Activated CD4-positive, alpha-beta T cell treated with anti-CD3 and anti-CD28 coated beads, Interleukin-2, Interleukin-4, amounts not matched to agents 100 ng/mL and 50 ng/mL, durations not matched to agents 16 hours and 8 hours (primary cell): ENCODE results near the gene RPH3AL.
"Not testable (repeated sequence)": the region's sequence is repeated elsewhere in the genome, so short reads cannot be mapped to it uniquely, and the experiment has no call there.

Experiments used
- DNase-seq: peaks from one replicate; pipeline ENCODE4 v3.0.0-alpha.2; 2020; ENCODE audit warnings: low spot score

The RPH3AL gene

DNA sequence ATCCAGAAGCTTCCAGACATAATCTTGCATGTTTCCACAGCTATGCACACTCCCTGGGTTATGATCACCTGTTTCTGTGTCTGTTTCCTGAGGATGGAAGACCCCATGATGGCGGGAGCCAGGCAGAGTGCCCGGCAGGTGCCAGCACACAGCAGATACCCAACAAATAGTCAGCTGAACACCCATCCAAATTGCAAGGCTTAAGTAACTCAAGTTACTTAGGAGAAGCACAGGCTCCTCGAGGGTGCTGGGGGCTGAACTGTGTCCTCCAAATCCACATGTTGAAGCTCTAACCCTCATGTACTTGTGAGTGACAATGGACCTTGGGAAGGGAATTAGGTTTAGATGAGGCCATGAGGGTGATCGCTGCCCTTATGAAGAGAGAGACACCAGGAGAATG, 91.7 kb downstream of the RPH3AL start:
- no peak for DNase-seq

DNA sequence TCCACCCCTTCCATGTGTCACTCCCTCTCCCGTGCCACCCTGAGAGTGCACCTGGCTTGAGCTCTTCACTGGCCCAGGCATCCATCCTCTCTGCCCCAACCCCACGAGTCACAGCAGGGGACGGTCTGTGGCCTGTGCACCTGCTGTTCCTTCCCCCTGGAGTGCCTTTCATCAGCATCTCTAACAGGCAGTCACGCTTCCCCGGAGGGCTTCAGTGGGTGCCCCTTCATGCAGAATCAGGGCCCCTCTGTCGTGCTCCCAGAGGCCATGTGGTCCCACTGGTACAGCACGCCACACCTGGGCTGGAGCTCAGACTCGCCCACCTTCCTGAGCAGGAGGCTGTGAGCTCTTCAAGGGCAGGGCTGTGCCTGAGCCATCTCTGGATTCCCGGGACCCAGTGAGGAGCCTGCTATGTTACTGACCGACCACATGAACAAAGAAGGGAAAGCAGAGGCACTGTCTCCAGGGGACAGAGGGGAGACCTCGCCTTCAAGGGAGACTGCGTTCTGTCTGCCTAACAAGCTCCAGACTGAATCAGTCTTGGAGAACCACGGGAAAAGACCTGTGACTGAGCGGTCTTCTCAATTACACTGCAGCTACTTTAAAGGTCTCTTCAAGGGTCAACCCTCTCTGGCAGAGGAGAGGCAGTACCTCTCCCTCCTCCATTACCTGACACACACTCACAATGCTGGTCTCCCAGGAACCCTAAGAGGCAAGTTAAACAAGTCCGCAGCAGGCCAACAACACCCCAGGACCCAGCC, 92.4 kb downstream of the RPH3AL start:
- DNase-seq, result no peak

GRCh38 chr17:259341-259976, 93.1 kb downstream of the RPH3AL start:
- DNase-seq, result no peak

- no peak for DNase-seq
These were observed 93.7 kb downstream of the RPH3AL start for GRCh38 chr17:258906-259305.

GRCh38 chr17:258045-258734, 94.4 kb downstream of the RPH3AL start:
- DNase-seq, result no peak

- no peak for DNase-seq
These were observed 99.3 kb downstream of the RPH3AL start for GRCh38 chr17:253091-253846.

- no peak for DNase-seq
These were observed 100.2 kb downstream of the RPH3AL start for GRCh38 chr17:252456-252855.

DNA sequence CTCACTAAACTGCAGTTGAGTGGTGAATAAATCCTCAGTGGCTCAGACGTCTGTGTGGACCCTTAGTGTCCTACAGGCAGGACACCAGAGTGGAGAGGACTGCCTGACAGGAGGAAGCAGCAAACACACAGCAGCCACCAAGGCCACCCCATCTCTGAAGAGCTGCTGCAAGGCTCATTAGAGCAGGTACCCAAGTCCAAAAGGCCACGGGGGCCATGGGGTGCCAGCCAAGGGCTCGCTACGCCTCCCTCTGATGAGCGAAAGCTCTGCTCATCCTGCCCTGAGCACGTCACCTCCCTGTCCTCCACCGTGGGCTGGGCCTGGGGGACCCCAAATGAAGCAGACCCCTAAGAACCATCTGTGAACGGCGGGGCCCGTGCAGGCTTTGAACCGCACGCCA, 101.1 kb downstream of the RPH3AL start:
- no peak for DNase-seq

GRCh38 chr17:250487-251300, 101.9 kb downstream of the RPH3AL start:
- no peak for DNase-seq

DNA sequence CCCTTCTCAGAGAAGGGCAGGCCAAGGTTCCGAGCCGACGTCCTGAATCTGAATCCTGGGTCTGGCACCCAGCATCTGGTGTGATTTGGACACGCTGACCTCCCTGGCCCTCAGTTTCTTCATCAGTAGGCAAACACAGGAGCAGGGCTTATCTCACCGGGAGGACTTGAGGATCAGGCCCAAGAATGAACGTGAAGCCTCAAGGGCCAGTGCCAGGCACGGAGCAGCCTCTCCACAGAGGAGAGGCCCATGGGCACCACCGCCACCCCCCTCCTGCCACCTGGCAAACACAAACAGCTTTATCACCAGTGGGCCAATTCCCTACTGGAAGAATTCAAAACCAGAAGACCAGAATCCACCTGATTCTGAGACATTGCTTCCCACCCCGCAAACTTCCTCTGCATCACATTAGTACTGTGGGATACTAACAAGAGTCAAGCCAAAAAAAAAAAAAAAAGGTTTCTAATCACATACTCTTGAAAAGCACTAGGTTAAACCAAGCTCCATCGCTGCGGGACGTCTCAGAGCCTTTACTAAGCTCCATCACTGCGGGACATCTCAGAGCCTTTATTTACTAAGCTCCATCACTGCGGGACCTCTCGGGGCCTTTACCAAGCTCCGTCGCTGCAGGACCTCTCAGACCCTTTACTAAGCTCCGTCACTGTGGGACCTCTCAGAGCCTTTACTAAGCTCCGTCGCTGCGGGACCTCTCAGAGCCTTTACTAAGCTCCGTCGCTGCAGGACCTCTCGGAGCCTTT, 103.2 kb downstream of the RPH3AL start:
- DNase-seq, result no peak

- no peak for DNase-seq
These were observed 104.0 kb downstream of the RPH3AL start for GRCh38 chr17:248337-249235.

- no peak for DNase-seq
These were observed 104.8 kb downstream of the RPH3AL start for GRCh38 chr17:247767-248166.

DNA sequence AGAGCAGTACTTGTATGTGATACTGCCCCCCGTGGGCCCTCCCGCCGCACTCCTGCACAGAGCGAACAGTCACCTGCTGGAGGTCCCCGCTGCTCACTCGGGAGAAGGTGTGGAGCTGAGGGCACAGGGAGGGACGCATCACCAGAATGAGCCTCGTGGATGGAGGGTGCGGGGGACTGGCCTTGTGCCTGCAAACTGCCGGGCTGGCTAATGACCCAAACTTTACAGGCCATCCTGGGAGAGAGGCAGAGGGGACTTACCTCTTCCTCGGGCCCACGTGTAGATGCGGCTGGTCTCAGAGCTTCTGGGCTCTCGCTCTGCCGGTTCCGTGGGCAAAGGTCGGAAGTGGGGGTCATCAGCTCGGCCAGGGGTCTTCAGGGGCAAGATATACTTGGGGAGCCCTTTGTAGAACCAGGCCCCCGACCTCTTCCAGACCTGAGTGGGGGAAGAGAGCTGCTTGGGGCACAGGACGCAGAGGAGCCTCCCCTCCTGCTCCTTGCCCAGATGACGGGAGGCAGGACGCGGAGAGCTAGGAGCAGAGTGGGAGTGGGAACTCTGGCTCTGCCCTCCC, 105.7 kb downstream of the RPH3AL start:
- no peak for DNase-seq

- no peak for DNase-seq
These were observed 106.4 kb downstream of the RPH3AL start for GRCh38 chr17:246226-246625.

DNA sequence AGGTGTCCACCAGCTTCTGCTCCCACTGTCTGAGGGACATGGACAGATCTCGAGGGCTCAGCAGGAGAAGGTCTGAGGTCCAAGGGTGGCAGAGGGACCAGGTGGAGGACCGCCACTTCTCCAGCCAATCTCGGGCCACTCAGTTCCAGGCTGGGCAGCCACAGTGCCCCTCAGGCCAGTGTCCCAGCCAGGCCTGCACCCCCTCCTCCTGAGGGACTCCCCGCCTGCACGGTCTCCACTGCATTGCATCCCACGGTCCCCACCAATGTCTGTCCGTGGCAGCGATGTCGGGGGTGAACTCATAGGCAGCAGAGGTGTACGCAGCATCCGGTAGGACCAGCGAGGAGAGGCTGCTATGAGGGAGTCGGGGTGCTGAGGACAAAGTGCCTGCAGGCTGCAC, 107.0 kb downstream of the RPH3AL start:
- no peak for DNase-seq

GRCh38 chr17:245020-245419, 107.6 kb downstream of the RPH3AL start:
- no peak for DNase-seq

DNA sequence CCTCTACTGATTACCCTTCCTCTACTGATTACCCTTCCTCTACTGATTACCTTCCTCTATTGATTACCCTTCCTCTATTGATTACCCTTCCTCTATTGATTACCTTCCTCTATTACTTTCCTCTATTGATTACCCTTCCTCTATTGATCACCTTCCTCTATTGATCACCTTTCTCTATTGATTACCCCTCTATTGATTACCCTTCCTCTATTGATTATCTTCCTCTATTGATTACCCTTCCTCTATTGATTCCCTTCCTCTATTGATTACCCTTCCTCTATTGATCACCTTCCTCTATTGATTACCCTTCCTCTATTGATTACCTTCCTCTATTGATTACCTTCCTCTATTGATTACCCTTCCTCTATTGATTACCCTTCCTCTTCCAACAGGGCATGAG, 108.7 kb downstream of the RPH3AL start:
- not testable (repeated sequence) for DNase-seq

- no peak for DNase-seq
These were observed 113.7 kb downstream of the RPH3AL start for GRCh38 chr17:238964-239259.

DNA sequence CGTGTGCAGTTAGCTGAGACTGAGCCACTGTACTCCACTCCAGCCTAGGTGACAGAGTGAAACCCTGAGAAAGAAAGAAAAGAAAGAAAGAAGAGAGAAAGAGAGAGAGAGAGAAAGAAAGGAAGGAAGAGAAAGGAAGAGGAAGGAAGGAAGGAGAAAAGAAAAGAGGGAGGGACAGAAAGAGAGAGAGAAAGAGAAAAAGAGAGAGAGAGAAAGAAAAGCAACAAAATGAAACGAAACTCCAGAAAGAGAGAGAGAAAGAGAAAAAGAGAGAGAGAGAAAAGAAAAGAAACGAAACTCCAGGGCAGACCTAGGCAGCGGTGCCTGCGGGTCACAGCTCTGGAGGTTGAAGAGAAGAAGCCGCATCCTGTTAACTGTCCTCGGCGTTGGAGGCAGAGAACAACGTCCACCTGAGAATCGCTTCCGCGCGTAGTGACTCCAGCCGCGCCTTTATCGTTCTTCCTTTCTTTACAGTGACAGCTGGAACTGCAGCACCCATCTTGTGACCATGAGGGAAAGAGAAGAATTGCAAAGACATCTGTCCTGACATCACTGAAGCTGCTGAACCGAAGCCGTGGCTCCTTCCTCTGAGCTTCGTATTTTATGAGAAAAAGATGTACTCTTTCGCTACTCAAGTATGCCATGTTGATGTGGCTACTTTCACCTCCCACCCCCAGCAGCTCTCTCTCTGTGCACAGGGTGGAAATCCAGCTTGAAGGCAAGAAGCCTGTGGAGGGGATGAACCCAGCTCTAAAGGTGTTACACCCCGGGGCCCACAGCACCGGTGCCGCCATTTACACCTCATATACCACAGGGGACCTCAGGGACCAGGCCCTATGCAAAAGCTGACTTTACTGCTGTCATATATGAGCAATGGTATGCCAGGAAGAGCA, 114.3 kb downstream of the RPH3AL start:
- no peak for DNase-seq
